H1 (cell line): ENCODE data around the gene TFDP3. TPM values are rescaled to one million over a fixed set of nuclear protein-coding genes. Genes with fewer than 3 reads are reported as not detected.

ENCODE experiments used
- RNF2 ChIP-seq: fragments of 200-900, 300-1000 bp; sonication (generic); IDR thresholded peaks from 2 replicates; pipeline ENCODE4 v1.7.1; 2016; ENCODE audit warnings: borderline replicate concordance, low read depth, mild to moderate bottlenecking, antibody characterized with exemption, low read length; ENCODE audit not compliant: poor library complexity, severe bottlenecking; ENCODE audit errors: missing control alignments
- SUZ12 ChIP-seq: fragments of 200-600 bp; sonication (generic); IDR thresholded peaks from 2 replicates; pipeline ENCODE4 v1.6.1; 2012; ENCODE audit warnings: mild to moderate bottlenecking, inconsistent platforms, low read length, moderate library complexity, mixed read lengths
- polyA plus RNA-seq, 7 experiments: library from polyadenylated mRNA; depleted of rRNA in 3 of 7; stranded (reverse) in 5 of 7; unstranded in 2 of 7; fragments of >200 nt in 5 of 7; fragments of 200-250 nt in 2 of 7; gene quantifications; 1 replicate in 5 of 7; 2 replicates in 1 of 7; 4 replicates in 1 of 7; pipeline versions ENCODE4 v1.2.1 to v1.2.3, GENCODE V29; 2011 to 2013; ENCODE audit warnings: missing spikeins in 2 of 7, mixed read lengths in 2 of 7
- total RNA-seq: library from RNA; stranded (reverse); fragmentation: NEBNext Ultra II Directional; extraction: Animal tissue kit (Norgen Biotek cat#: 25700); gene quantifications from 2 replicates; pipeline ENCODE4 v1.2.1, GENCODE V29; 2021

The TFDP3 gene
- total and polyA plus RNA-seq, 2 of the 8 experiments (the other 6 are each of a cell fraction or from before 2014, with no cell fraction given): not detected

DNA sequence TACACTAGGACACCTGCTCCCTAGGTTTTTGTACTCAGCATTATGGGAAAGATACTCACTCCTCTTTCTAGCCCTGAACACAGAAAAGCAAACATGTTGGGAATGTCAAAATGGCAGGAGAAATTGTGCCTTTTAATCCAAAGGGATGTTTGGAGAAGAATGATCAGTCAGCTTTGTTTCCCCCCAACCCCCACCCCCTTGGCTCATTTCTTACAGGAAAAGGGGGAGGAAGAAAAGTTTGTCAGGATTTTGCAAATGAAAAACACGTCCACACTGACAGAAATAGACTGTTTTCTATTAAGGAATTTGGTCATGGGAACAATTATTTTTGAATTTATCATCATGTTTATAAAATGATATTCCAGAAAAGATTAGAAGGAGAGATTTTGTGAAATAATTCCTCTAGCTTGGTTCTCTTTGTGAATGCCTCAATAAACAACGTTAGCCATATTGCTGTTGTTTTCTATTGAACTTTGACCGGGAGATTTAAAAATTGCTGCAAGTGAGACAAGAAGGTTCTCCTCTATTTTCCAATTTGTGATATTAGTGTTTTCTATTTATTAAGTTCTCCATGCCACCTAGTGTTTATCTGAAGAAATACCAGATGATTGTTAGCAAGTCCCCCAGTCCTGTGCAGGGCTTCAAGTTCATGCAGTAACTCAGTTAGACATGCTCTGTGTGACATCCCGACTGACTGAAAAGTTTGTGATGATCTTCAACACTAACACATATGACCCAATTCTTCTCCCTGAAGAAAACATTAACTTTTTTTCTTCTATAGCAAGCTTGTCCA, 31.3 kb upstream of the TFDP3 start (continued):
- TF ChIP-seq SUZ12 (no peak), RNF2 (no peak)
